Measurements from ENCODE around the gene SCAMP1.

DNA sequence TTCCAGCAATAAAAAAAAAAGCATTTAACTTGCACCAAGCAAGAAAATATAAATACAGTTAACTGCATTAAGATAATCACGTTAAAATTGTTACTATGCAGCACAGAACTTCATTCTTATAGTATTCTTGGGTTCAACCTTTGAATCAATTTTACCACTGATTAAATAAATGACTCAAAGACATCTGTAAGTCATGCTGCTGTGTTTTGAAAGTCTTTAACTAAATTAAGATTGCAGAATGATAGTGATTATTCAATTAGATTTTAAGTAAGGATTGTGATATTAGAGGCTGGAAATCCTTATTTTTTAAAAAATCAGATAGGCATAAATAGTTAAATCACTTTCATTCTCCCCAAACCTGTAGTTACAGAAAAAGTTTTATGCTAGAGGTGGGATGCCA, 116.4 kb downstream of the SCAMP1 start:
- TF ChIP-seq, protein P1, sequence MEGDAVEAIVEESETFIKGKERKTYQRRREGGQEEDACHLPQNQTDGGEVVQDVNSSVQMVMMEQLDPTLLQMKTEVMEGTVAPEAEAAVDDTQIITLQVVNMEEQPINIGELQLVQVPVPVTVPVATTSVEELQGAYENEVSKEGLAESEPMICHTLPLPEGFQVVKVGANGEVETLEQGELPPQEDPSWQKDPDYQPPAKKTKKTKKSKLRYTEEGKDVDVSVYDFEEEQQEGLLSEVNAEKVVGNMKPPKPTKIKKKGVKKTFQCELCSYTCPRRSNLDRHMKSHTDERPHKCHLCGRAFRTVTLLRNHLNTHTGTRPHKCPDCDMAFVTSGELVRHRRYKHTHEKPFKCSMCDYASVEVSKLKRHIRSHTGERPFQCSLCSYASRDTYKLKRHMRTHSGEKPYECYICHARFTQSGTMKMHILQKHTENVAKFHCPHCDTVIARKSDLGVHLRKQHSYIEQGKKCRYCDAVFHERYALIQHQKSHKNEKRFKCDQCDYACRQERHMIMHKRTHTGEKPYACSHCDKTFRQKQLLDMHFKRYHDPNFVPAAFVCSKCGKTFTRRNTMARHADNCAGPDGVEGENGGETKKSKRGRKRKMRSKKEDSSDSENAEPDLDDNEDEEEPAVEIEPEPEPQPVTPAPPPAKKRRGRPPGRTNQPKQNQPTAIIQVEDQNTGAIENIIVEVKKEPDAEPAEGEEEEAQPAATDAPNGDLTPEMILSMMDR (IDR thresholded peaks at IDR 0.05) = no peak
- no peak for TF ChIP-seq POLR2A (IDR thresholded peaks at IDR 0.05)

Data from lower leg skin (tissue), 3 donors.